Cerebellar cortex (tissue), 1 donor: ENCODE data around the gene ZDHHC24.
A peak's percentile ranks its signal among the peaks of the same experiment; 100 is the strongest.
"Not testable (repeated sequence)": the region's sequence is repeated elsewhere in the genome, so short reads cannot be mapped to it uniquely, and the experiment has no call there.

Experiments
- DNase-seq: peaks from one replicate; pipeline ENCODE4 v3.0.0-alpha.2; 2015; ENCODE audit warnings: low spot score

Gene ZDHHC24

GRCh38 chr11:66544952-66545351 lies 896 bp downstream of the ZDHHC24 start:
- DNase-seq, result not testable (repeated sequence)

GRCh38 chr11:66543263-66544107 lies 2.4 kb downstream of the ZDHHC24 start:
- DNase-seq, result peak; percentile 33

DNA sequence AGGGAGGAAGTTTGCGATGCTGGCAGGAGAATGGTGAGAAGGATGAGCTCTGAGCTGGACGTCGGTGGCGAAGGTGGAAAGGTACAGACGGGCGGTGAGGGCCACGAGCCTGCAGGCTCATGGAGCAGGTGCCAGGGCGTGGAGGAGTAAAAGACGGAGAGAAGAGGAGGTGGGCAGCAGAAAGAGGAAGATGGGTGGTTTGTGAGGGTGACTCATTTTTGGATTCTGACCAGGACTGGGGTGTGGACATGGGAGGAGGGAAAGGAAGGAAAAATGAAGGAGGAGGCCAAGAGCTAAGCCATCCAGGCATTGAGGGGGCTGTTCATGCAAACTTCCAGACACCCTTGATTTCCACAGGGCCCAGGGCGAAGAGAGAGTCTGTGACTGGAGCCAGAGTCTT lies 3.5 kb downstream of the ZDHHC24 start:
- DNase-seq, result no peak

GRCh38 chr11:66541892-66542291 lies 4.0 kb downstream of the ZDHHC24 start:
- DNase-seq, result no peak

- not testable (repeated sequence) for DNase-seq
These were observed 5.2 kb downstream of the ZDHHC24 start for GRCh38 chr11:66540598-66540997.

DNA sequence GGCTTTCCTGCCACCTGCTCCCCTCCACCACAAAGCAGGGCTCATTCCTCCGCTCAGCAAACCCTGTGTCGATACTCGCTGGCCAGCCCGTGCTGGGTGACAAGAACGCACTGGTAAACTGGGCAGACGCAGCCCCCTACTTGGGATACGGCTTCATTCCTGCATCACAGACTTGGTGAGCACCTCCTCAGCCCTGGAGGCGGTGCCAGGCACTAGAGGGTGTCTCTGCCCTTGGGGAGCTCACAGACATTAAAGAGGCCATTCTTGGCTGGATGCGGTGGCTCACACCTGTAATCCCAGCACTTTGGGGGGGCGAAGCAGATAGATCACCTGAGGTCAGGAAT lies 6.0 kb downstream of the ZDHHC24 start:
- no peak for DNase-seq

DNA sequence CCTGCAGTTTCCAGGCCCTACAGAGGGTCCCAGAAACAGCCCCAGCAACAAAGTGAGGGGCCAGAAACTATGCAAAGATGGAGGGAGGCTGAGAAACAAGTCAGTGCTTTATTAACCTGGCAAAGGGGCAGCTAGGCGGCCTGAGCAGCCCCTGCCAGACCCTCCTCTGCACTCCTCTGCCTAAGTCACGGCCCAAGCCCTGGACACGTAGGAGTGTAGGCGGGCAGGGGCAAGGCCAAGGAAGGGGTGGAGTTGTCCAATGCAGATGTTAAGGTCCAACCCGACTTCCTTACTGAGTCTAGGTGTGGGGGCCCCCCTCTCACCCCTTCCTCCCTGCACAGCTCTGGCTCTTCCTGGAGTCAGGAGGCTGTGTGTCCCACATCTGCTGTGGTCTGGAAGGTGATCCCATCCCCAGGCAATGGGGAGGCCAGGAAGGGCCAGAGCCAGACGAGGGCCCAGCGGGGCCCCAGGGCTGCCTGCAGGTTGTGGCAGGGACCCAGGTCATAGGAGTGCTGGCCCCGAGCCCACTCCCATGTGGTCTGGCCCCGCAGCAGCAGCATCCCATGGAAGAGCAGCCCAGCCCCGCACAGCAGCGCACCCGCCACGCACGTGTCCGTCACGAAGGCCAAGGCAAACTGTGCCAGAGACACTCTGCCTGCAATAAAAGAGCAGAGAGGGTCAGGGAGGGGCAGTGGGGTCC lies 6.5 kb downstream of the ZDHHC24 start:
- no peak for DNase-seq

DNA sequence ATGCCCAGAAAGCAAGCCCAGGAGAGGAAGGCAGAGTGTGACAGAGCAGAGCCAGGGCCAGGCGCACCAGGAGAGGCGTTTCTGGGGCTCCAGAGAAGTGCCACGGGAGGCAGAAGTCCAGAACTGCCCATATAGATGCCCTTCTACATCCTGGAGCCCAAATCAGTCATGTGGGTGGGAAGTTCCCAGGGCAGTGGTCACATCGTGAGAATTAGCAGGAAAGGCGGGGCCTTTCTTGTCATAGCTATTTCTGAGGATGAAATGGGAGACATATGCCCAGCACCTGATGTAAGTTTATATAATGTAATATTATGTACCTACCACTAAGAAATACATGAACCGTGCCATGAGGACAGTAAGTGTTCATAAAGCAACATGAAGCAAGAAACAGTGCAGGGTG lies 13.1 kb downstream of the ZDHHC24 start:
- DNase-seq, result no peak

DNA sequence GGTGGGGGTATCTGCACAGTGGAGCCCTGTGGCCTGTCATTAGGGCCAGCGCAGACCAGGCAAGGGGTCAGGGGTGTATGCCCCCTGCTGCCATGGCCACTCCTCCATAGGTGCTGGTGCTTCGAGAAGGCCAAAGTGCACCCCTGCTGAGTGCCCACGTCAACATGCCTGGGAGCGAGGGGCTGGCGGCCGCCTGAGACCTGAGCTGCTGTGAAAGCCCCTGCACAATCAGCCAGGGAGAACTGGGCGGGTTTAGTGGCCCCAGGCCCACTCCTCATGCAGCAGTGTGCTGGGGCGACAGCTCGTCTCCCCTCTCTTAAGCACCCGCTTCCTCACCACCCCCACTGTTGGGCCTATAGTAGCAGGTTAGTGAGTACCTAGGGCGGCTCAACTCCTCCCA lies 14.0 kb downstream of the ZDHHC24 start:
- no peak for DNase-seq

DNA sequence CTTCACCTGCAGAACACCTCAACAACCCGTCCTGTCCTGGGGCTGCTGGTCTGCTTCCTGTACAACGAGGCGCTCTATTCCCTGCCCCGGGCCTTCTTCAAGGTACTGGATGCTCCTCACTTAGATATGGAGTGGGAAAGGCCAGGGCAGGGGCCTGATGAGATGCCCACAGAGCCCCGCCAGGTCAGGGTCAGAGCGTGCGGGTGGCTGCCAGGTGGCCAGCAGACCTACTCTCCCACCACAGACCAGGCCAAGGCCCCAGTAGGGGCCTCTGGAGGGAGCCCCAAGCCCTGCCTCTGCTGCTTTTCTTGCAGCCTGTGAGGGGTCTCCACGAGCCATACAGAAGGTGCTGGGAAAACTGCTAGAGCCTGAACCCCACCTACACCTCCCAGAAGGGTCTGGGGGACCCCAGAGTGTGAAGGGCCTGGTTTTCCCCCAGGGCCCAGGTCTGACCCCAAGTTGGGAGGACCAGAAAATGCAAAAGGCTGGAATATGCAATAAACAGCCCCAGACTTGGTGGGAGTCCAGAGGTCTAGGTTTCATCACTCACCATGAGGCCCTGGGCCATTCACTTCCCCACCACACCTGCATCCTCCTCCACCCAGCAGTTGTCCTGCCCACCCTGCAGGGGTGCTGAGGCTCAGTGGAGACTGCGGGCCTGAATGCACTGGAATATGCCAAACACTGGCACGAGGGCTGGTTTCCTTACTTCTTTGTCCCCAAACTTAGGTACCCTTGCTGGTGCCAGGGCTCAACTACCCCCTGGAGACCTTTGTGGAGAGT lies 14.7 kb downstream of the ZDHHC24 start:
- DNase-seq, result no peak

DNA sequence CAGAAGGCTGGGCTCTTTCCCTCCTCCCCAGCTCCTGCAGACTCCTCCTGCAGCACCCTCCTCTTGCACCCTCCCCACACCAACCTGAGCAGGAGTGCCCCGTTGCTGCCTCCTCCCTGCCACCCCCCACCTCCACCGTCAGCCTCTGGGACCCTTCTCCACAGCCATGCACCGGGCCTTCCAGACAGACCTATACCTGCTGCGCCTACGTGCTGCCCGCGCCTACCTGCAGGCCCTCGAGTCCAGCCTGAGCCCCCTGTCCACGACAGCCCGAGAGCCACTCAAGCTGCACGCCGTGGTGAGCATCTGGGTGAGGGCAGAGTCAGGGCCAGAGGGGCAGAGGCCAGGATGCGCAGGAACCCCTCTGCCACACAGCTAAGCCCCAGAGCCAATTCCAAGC lies 16.2 kb downstream of the ZDHHC24 start:
- DNase-seq, result no peak

DNA sequence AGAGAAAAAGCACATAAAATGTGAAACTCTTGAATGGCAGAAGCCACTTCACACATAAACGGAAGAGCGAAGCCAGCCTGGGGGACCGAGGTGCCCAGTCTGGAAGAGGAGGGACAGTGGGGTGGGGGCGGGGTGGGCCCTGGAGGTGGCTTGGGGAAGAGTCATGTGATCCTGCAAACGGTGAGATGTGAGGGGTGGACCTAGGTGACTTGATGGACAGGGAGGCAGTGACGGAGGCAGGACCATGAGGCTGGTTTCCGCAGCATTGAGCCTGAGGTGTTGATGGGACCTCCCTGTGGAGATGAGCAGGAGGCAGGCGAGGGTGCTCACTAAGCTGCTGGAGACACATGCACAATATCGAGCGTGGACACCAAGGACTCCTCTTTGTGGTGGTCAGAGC lies 16.8 kb downstream of the ZDHHC24 start:
- DNase-seq, result no peak

DNA sequence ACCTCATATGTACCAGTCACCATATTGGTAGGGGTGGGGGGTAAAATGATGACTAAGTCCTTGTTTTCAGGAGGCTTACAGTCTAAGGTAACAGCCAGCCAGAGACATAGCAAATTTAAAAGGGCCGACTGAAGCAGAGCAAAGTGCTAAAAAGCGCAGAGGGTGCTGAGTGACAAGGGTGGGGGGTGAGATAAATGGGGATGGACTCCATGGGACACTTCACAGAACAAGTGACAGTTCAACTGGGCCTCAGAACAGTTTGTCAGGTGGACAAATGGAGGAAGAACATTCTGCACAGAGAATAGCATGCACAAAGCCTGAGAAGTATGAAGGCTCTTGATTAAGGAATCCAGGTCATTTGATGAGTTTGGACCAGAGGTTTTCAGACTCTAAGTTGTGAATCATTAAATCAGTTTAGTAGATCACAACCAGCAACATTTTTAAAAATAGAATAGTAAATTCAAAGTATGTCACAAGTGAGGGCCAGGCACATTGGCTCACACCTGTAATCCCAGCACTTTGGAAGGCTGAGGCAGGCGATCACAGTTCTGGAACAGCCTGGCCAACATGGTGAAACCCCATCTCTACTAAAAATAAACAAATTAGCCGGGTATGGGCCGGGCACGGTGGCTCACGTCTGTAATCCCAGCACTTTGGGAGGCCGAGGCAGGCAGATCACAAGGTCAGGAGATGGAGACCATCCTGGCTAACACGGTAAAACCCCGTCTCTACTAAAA lies 21.4 kb downstream of the ZDHHC24 start:
- DNase-seq, result no peak

DNA sequence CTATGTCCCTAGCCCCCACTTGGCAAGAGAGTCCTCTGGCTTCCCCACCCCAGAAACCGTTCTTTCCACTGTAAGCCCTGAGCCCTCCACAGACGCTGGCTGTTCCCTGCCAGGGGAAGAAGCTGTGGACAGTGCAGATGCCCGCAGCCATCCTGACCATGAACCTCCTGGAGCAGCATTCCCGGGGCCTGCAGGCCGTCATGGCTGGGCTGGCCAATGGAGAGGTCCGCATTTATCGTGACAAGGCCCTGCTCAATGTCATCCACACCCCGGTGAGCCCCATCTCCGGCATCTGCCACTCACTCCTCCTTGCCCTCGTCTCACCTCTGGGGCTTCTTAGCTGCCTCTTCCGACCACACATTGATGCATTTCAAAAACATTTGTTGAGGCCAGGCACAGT lies 22.2 kb downstream of the ZDHHC24 start:
- DNase-seq, result no peak

GRCh38 chr11:66510990-66511339 lies 34.9 kb downstream of the ZDHHC24 start:
- no peak for DNase-seq

DNA sequence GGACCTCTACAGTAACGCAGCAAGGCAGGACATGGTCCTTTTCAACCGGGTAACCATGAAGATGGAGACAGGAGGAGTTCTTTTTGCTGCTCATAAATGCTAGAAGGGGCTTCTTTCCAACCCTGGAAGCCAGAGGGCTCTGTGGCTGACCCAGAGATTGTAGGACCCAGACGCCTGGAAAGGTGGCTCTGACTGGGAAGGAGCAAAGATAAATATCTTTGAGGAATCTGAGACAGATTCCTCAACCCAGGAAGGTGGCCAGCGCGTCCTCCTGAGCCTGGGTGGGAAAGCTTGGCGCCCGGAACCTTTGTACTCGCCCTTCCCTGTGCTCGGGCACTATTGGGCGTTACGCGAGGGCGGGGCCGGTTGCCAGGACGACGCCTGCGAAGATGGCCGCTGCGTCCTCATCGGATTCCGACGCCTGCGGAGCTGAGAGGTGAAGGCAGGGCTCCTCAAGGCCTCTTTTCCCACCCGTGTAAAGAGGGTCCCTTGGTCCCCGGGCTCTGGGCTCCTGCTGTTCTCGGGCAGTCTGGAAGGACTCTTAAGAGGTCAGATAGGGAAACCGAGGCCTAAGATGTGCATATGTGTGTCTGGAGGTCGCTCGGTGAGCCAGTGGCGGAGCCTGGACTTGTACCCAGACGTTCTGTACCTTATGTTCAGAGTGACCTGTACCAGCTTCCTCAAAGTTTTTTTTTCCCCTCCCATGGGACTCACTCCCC lies 35.4 kb downstream of the ZDHHC24 start, which contains the start of gene BBS1:
Gene BBS1, plus strand, starts transcription at position 365 of the 719 bp plus-strand sequence. Its CDS starts 25 bp downstream, at position 390.
- DNase-seq, result peak; percentile 86

DNA sequence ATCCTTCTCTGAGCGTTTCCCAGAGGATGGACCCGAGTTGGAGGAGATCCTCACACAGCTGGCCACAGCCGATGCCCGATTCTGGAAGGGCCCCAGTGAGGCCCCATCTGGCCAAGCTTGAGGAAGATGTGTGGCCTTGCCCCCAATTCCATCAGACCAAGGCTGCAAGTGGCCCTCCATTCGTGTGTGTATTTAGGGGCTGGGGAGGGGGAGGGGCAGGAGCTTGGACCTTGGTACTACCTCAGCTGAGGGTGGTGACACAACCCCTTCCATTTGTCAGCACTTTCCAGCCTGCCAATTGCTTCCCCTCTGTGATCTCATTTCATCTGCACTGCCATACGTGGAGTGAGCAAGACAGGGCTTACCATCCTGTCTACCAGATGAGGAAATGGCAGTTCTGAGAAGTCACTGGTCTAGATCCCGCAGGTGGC lies 36.7 kb downstream of the ZDHHC24 start:
- no peak for DNase-seq

- DNase-seq, result no peak
These were observed 40.5 kb downstream of the ZDHHC24 start for GRCh38 chr11:66505276-66505816.

- DNase-seq, result no peak
These were observed 47.3 kb downstream of the ZDHHC24 start for GRCh38 chr11:66498506-66498905.

GRCh38 chr11:66497206-66497605 lies 48.6 kb downstream of the ZDHHC24 start:
- no peak for DNase-seq

DNA sequence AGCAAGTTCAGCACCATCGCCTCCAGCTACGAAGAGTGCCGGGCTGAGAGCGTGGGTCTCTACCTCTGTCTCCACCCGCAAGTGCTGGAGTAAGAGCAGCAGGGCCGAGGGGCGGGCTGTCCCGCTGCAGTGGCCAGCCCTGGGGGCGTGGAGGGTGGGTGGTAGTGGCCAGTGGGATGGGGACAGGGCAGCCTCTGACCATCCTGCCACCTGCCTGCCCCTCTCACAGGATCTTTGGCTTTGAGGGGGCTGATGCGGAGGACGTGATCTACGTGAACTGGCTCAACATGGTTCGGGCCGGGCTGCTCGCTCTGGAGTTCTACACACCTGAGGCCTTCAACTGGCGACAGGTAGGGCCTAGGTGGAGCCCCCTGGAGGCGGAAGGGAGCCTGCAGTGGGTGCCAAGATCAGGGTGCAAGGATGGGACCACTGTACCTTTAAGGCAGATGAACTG lies 50.4 kb downstream of the ZDHHC24 start:
- no peak for DNase-seq
